ENCODE measurements around the gene CRYZ. TPM values are rescaled to one million over a fixed set of nuclear protein-coding genes. Genes with fewer than 3 reads are reported as not detected.

CRYZ gene
- polyA plus RNA-seq, 1 donor = 74.3 TPM

DNA sequence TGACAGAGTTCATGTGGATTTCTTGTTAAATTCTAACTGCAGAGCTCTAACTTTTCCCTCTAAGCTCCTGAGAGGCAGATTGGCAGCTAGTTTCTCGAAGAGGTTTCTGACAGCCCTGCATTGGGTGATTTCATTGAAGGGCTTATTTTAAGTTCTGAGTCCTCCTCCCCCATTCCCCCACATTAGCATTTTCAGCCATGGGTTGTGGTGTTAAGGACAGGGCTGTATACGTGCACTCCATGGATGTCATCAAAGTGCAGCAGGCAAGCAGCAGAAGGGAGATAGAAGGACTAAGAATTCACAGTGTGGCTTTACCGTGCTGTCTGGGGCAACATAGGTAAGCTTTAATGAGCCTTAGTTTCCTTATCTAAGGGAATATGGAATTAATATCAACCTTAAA, 19.0 kb downstream of the CRYZ start:
- Histone ChIP-seq H3K9me3 (ENCODE audit: control insufficient read depth, low read depth, low read length) (no peaks in the 10 kb centered on the region), H3K27me3 (ENCODE audit: control insufficient read depth, insufficient read depth, low read length) (no peaks in the 10 kb centered on the region), H3K36me3 (ENCODE audit: control insufficient read depth, insufficient read depth, low read length) (peaks cover 55% of the 10 kb centered on the region), H3K27ac (ENCODE audit: low read length) (no peak overlapping the region), H3K4me1 (ENCODE audit: control insufficient read depth, insufficient read depth, low read length) (peaks cover 6% of the 10 kb centered on the region), H3K4me3 (ENCODE audit: low read length) (no peak overlapping the region)
- no peak for DNase-seq
- 60% methylated on average over 1 of the region's 3 CpGs for WGBS (ENCODE audit: insufficient coverage, low lambda C conversion rate)

- Histone ChIP-seq H3K36me3 (ENCODE audit: control insufficient read depth, insufficient read depth, low read length) (peaks cover 55% of the 10 kb centered on the region), H3K4me1 (ENCODE audit: control insufficient read depth, insufficient read depth, low read length) (peaks cover 6% of the 10 kb centered on the region), H3K4me3 (ENCODE audit: low read length) (no peak overlapping the region), H3K27ac (ENCODE audit: low read length) (no peak overlapping the region), H3K27me3 (ENCODE audit: control insufficient read depth, insufficient read depth, low read length) (no peaks in the 10 kb centered on the region), H3K9me3 (ENCODE audit: control insufficient read depth, low read depth, low read length) (no peaks in the 10 kb centered on the region)
- WGBS (ENCODE audit: insufficient coverage, low lambda C conversion rate) = no CpG with 5 or more reads among the region's 1 CpG
- DNase-seq = no peak
These were observed 20.0 kb downstream of the CRYZ start for GRCh38 chr1:74712881-74713280.

DNA sequence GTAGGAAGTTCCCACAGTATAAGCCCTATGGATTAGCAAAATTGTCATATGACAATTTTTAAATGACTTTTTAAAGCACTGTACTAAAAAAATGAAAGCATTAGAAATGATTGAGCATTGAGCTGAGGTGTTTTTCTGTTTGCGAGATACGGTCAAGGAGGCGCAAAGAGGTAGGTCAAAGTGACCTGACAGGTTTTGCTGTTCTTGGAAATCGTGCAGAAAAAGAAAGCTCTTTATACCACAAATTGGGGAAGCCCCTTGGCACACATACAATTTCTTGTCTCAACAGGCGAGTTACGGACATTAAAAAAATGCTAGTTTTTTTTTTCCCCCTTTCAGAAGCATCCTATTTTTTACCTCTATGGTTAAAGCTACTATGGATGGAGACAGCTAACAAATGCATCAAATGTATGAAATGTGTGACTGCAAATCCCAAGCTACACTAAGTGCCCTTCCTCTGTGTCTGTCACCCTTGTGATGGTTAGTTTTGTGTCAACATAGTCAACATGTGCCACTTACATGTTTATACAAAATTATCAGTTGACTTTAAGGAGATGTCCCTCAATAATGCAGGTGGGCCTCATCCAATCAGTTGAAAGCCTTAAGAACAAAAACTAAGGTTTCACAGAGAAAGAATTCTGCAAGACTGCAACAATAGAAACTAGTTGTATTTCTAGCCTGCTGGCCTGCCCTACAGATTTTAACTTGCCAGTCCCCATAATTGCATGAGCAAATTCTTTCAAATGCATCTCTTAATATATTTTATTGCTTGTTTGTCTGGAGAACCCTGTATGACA, 29.3 kb downstream of the CRYZ start:
- no peak for DNase-seq
- Histone ChIP-seq H3K4me1 (ENCODE audit: control insufficient read depth, insufficient read depth, low read length) (no peaks in the 10 kb centered on the region), H3K27ac (ENCODE audit: low read length) (no peak overlapping the region), H3K9me3 (ENCODE audit: control insufficient read depth, low read depth, low read length) (no peaks in the 10 kb centered on the region), H3K27me3 (ENCODE audit: control insufficient read depth, insufficient read depth, low read length) (no peaks in the 10 kb centered on the region), H3K4me3 (ENCODE audit: low read length) (no peak overlapping the region), H3K36me3 (ENCODE audit: control insufficient read depth, insufficient read depth, low read length) (peaks cover 24% of the 10 kb centered on the region)
- 80% methylated on average over 1 of the region's 6 CpGs for WGBS (ENCODE audit: insufficient coverage, low lambda C conversion rate)

DNA sequence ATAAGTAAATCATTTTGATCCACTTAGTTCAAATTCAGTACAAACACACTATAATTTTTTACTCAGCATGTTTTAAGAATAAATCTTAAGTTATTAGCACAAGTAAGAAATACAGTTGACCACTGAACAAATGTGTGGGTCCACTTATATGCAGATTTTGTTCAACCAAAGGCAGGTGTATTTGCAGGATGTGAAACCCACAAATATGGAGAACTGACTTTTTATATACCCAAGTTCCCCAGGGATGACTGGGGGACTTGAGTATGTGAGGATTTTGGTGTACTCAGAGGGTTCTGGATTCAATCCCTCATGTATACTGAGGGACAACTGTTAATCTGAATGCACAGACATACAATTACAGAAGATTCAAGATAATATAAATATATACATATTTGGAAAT, 33.5 kb downstream of the CRYZ start:
- Histone ChIP-seq H3K4me1 (ENCODE audit: control insufficient read depth, insufficient read depth, low read length) (no peaks in the 10 kb centered on the region), H3K27ac (ENCODE audit: low read length) (no peak overlapping the region), H3K36me3 (ENCODE audit: control insufficient read depth, insufficient read depth, low read length) (peaks cover 8% of the 10 kb centered on the region), H3K27me3 (ENCODE audit: control insufficient read depth, insufficient read depth, low read length) (no peaks in the 10 kb centered on the region), H3K4me3 (ENCODE audit: low read length) (no peak overlapping the region), H3K9me3 (ENCODE audit: control insufficient read depth, low read depth, low read length) (no peaks in the 10 kb centered on the region)
- no peak for DNase-seq

- Histone ChIP-seq H3K27ac (ENCODE audit: low read length) (no peak overlapping the region), H3K9me3 (ENCODE audit: control insufficient read depth, low read depth, low read length) (no peaks in the 10 kb centered on the region), H3K4me3 (ENCODE audit: low read length) (no peak overlapping the region), H3K36me3 (ENCODE audit: control insufficient read depth, insufficient read depth, low read length) (no peaks in the 10 kb centered on the region), H3K4me1 (ENCODE audit: control insufficient read depth, insufficient read depth, low read length) (no peaks in the 10 kb centered on the region), H3K27me3 (ENCODE audit: control insufficient read depth, insufficient read depth, low read length) (no peaks in the 10 kb centered on the region)
- DNase-seq = no peak
- 80% methylated on average over 1 of the region's 2 CpGs for WGBS (ENCODE audit: insufficient coverage, low lambda C conversion rate)
These were observed 35.0 kb downstream of the CRYZ start for GRCh38 chr1:74697832-74698231.

- Histone ChIP-seq H3K27ac (ENCODE audit: low read length) (no peak overlapping the region), H3K27me3 (ENCODE audit: control insufficient read depth, insufficient read depth, low read length) (no peaks in the 10 kb centered on the region), H3K4me3 (ENCODE audit: low read length) (no peak overlapping the region), H3K4me1 (ENCODE audit: control insufficient read depth, insufficient read depth, low read length) (no peaks in the 10 kb centered on the region), H3K36me3 (ENCODE audit: control insufficient read depth, insufficient read depth, low read length) (no peaks in the 10 kb centered on the region), H3K9me3 (ENCODE audit: control insufficient read depth, low read depth, low read length) (no peaks in the 10 kb centered on the region)
- DNase-seq = no peak
- no CpG with 5 or more reads among the region's 2 CpGs for WGBS (ENCODE audit: insufficient coverage, low lambda C conversion rate)
These were observed 39.4 kb downstream of the CRYZ start for GRCh38 chr1:74693473-74693872.

DNA sequence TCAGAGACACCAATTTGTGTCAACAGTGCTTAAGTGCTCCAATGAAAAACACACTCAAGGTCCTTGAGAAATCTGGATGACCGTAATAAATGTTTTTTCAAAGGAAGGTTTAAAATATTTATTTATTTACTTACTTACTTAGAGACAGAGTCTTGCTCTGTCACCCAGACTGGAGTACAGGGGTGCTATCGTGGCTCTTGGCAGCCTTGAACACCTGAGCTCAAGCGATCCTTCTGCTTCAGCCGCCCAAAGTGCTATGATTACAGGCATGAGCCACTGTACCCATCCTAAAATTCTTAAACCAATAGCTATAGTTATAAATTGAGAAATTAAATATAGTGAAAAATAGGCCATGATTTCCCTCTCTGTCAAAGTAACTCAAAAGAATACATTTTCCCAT, 41.9 kb downstream of the CRYZ start:
- Histone ChIP-seq H3K4me1 (ENCODE audit: control insufficient read depth, insufficient read depth, low read length) (no peaks in the 10 kb centered on the region), H3K36me3 (ENCODE audit: control insufficient read depth, insufficient read depth, low read length) (no peaks in the 10 kb centered on the region), H3K27ac (ENCODE audit: low read length) (no peak overlapping the region), H3K4me3 (ENCODE audit: low read length) (no peak overlapping the region), H3K9me3 (ENCODE audit: control insufficient read depth, low read depth, low read length) (no peaks in the 10 kb centered on the region), H3K27me3 (ENCODE audit: control insufficient read depth, insufficient read depth, low read length) (no peaks in the 10 kb centered on the region)
- DNase-seq = no peak
- WGBS (ENCODE audit: insufficient coverage, low lambda C conversion rate) = no CpG with 5 or more reads among the region's 4 CpGs

DNA sequence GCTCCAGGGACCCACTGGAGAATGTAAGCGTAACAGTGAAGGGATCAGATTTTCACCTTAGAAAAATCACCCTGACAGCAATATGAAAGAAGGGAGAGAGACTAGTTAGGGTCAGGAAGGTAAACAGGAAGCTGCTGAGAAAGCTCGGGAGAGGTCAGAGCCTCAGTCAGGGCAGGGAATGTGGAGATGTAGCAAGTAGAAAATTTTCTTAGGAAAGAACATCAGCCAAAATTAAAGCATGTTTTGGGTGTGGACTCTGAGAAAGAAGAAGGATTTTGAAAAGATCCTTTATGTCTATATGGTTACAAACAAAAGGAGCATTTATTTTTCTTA, 42.5 kb downstream of the CRYZ start:
- no peaks in the 10 kb centered on the region for H3K27me3 ChIP-seq (ENCODE audit: control insufficient read depth, insufficient read depth, low read length)
- H3K4me3 ChIP-seq (ENCODE audit: low read length) = no peak overlapping the region
- DNase-seq = no peak
- H3K4me1 ChIP-seq (ENCODE audit: control insufficient read depth, insufficient read depth, low read length) = no peaks in the 10 kb centered on the region
- 67% methylated on average over 1 of the region's 2 CpGs for WGBS (ENCODE audit: insufficient coverage, low lambda C conversion rate)
- H3K27ac ChIP-seq (ENCODE audit: low read length) = no peak overlapping the region
- no peaks in the 10 kb centered on the region for H3K9me3 ChIP-seq (ENCODE audit: control insufficient read depth, low read depth, low read length)
- no peaks in the 10 kb centered on the region for H3K36me3 ChIP-seq (ENCODE audit: control insufficient read depth, insufficient read depth, low read length)

GRCh38 chr1:74689621-74690363, 43.1 kb downstream of the CRYZ start:
- no peaks in the 10 kb centered on the region for H3K36me3 ChIP-seq (ENCODE audit: control insufficient read depth, insufficient read depth, low read length)
- H3K27ac ChIP-seq (ENCODE audit: low read length) = no peak overlapping the region
- peak; percentile 15 to 27 for DNase-seq
- no peak overlapping the region for H3K4me3 ChIP-seq (ENCODE audit: low read length)
- H3K9me3 ChIP-seq (ENCODE audit: control insufficient read depth, low read depth, low read length) = no peaks in the 10 kb centered on the region
- no peaks in the 10 kb centered on the region for H3K27me3 ChIP-seq (ENCODE audit: control insufficient read depth, insufficient read depth, low read length)
- H3K4me1 ChIP-seq (ENCODE audit: control insufficient read depth, insufficient read depth, low read length) = no peaks in the 10 kb centered on the region
- 36% methylated on average over 2 of the region's 5 CpGs for WGBS (ENCODE audit: insufficient coverage, low lambda C conversion rate)

- Histone ChIP-seq H3K36me3 (ENCODE audit: control insufficient read depth, insufficient read depth, low read length) (no peaks in the 10 kb centered on the region), H3K27me3 (ENCODE audit: control insufficient read depth, insufficient read depth, low read length) (peaks cover 2% of the 10 kb centered on the region), H3K4me1 (ENCODE audit: control insufficient read depth, insufficient read depth, low read length) (no peaks in the 10 kb centered on the region), H3K4me3 (ENCODE audit: low read length) (no peak overlapping the region), H3K9me3 (ENCODE audit: control insufficient read depth, low read depth, low read length) (no peaks in the 10 kb centered on the region), H3K27ac (ENCODE audit: low read length) (no peak overlapping the region)
- DNase-seq = no peak
- no CpG with 5 or more reads among the region's 4 CpGs for WGBS (ENCODE audit: insufficient coverage, low lambda C conversion rate)
These were observed 45.9 kb downstream of the CRYZ start for GRCh38 chr1:74686928-74687327.

GRCh38 chr1:74684301-74684700, 48.5 kb downstream of the CRYZ start:
- Histone ChIP-seq H3K4me3 (ENCODE audit: low read length) (no peak overlapping the region), H3K36me3 (ENCODE audit: control insufficient read depth, insufficient read depth, low read length) (no peaks in the 10 kb centered on the region), H3K9me3 (ENCODE audit: control insufficient read depth, low read depth, low read length) (no peaks in the 10 kb centered on the region), H3K27me3 (ENCODE audit: control insufficient read depth, insufficient read depth, low read length) (peaks cover 2% of the 10 kb centered on the region), H3K4me1 (ENCODE audit: control insufficient read depth, insufficient read depth, low read length) (no peaks in the 10 kb centered on the region), H3K27ac (ENCODE audit: low read length) (no peak overlapping the region)
- no peak for DNase-seq
- no CpG with 5 or more reads among the region's 2 CpGs for WGBS (ENCODE audit: insufficient coverage, low lambda C conversion rate)

Data from large intestine (tissue), 3 donors.